ENCODE data around the gene SNCAIP. TPM values are rescaled to one million over a fixed set of nuclear protein-coding genes. Genes with fewer than 3 reads are reported as not detected.

The SNCAIP gene
- total and polyA plus RNA-seq, 9 of the 15 experiments (the other 6 are each of a cell fraction or from before 2014, with no cell fraction given), result 0.04 TPM; not detected in 8

DNA sequence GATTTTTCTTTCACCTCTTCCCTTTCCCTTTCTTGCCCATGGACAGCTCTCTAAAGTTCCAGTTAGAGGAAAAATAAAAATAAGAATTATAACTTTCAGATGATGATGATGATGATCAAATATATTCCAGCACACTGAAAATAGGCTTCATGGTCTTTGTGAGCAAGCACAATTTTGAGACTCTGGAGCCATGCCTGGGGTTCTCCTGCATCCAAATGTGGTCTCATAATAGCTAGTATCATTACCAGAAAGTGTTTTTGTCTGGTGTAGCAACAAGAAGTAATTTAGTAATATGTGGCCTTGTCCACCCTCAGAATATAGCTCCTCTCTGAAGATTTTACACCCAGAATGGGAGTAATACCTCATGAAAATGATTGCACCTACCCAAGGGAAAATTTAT is 150.4 kb downstream of the SNCAIP start:
- no peaks in the 10 kb centered on the region for H3K9me3 ChIP-seq (replicated peaks; ENCODE audit: control insufficient read depth, insufficient read depth, low read depth, low read length)
- no peaks in the 10 kb centered on the region for H3K36me3 ChIP-seq (ENCODE audit: control insufficient read depth, insufficient read depth, low read length)
- H3K9me1 ChIP-seq (ENCODE audit: control insufficient read depth, insufficient read depth, low read length), result no peaks in the 10 kb centered on the region
- no peak for ATAC-seq
- no peaks in the 10 kb centered on the region for H3K27me3 ChIP-seq (ENCODE audit: control insufficient read depth in 2 of 2, insufficient read depth in 2 of 2, low read length in 2 of 2)
- DNase-seq (ENCODE audit: extremely low read depth in 1 of 4, low spot score in 3 of 4), result no peak
- no TSS peak for BruUV-seq (replicated peaks)
- no peak for TF ChIP-seq CBFA2T3 (IDR thresholded peaks at IDR 0.05)
- no peaks in the 10 kb centered on the region for H3K79me2 ChIP-seq (ENCODE audit: control insufficient read depth, insufficient read depth, low read length)
- H2AFZ ChIP-seq (ENCODE audit: low read depth, low read length), result no peak overlapping the region
- H3K27ac ChIP-seq (ENCODE audit: extremely low read depth, low read depth, low read length), result no peak overlapping the region
- FAIRE-seq, result no peak
- no peak overlapping the region for H3K4me2 ChIP-seq (ENCODE audit: insufficient read depth, low read length)
- H3K9ac ChIP-seq (ENCODE audit: insufficient read depth in 1 of 2, low read depth in 2 of 2, low read length in 2 of 2), result no peak overlapping the region
- no peak overlapping the region for H3K4me3 ChIP-seq
- no peaks in the 10 kb centered on the region for H4K20me1 ChIP-seq (replicated peaks; ENCODE audit: control insufficient read depth, insufficient read depth, low read length)
- ChIA-PET CTCF (ENCODE audit: low intra/inter-chr PET ratio) (no interaction called here), POLR2A (no interaction called here)
- intact Hi-C loops (cut with micrococcal nuclease), result no loop called here
- in situ Hi-C loops (cut with MboI), result no loop called here
- H3K4me1 ChIP-seq (replicated peaks in 1 of 2; ENCODE audit: control insufficient read depth in 2 of 2, insufficient read depth in 2 of 2, low read length in 2 of 2), result no peaks in the 10 kb centered on the region

DNA sequence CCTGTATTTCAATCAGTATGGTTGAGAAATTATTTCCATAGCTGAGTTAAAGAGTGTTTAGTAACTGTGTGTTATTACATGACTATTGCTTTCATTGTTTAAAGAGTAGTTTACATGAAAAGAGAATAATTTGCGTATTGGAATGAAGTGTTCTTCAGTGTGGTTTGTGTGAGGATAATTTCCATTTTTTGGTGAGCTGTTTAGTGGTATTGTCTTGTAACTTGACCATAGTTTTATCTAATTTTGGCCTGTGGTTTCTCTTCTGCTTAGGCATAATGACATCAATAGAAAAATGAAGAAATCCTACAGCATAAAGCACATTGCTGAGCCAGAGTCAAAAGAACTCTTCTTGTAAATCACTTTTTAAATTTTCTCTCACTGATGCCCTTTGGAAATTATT is 151.2 kb downstream of the SNCAIP start:
- Histone ChIP-seq H4K20me1 (replicated peaks; ENCODE audit: control insufficient read depth, insufficient read depth, low read length) (no peaks in the 10 kb centered on the region), H3K4me3 (no peak overlapping the region), H3K4me1 (replicated peaks in 1 of 2; ENCODE audit: control insufficient read depth in 2 of 2, insufficient read depth in 2 of 2, low read length in 2 of 2) (no peaks in the 10 kb centered on the region), H3K27me3 (ENCODE audit: control insufficient read depth in 2 of 2, insufficient read depth in 2 of 2, low read length in 2 of 2) (no peaks in the 10 kb centered on the region), H2AFZ (ENCODE audit: low read depth, low read length) (no peak overlapping the region), H3K9ac (ENCODE audit: insufficient read depth in 1 of 2, low read depth in 2 of 2, low read length in 2 of 2) (no peak overlapping the region), H3K9me1 (ENCODE audit: control insufficient read depth, insufficient read depth, low read length) (no peaks in the 10 kb centered on the region), H3K36me3 (ENCODE audit: control insufficient read depth, insufficient read depth, low read length) (no peaks in the 10 kb centered on the region), H3K27ac (ENCODE audit: extremely low read depth, low read depth, low read length) (no peak overlapping the region), H3K9me3 (replicated peaks; ENCODE audit: control insufficient read depth, insufficient read depth, low read depth, low read length) (no peaks in the 10 kb centered on the region), H3K4me2 (ENCODE audit: insufficient read depth, low read length) (no peak overlapping the region), H3K79me2 (ENCODE audit: control insufficient read depth, insufficient read depth, low read length) (no peaks in the 10 kb centered on the region)
- ATAC-seq, result no peak
- DNase-seq (ENCODE audit: extremely low read depth in 1 of 4, low spot score in 3 of 4), result no peak
- in situ Hi-C loops (cut with MboI) (no loop called here), intact Hi-C loops (cut with micrococcal nuclease) (no loop called here)
- CTCF ChIA-PET (ENCODE audit: low intra/inter-chr PET ratio), result no interaction called here
- WGBS (ENCODE audit: insufficient coverage, low coverage, missing lambda C conversion rate), result 0% methylated on average over 1 of the region's 1 CpG
- FAIRE-seq, result no peak
- TF ChIP-seq L3MBTL2 (IDR thresholded peaks at IDR 0.05) (no peak), CHD4 (IDR thresholded peaks at IDR 0.05; ENCODE audit: insufficient read depth, insufficient replicate concordance, low read depth, low read length, poor library complexity, severe bottlenecking) (no peak), ARID1B (IDR thresholded peaks at IDR 0.05) (no peak), C11orf30 (IDR thresholded peaks at IDR 0.05; ENCODE audit: low read depth) (no peak), NELFE (IDR thresholded peaks at IDR 0.05; ENCODE audit: insufficient read depth, insufficient read length) (no peak), ZBTB17 (CRISPR knock-in tag; IDR thresholded peaks at IDR 0.05) (no peak)
- POLR2A ChIA-PET, result no interaction called here
- no TSS peak for BruUV-seq (replicated peaks)
